HepG2 (cell line): ENCODE results near the gene NAP1L1. TPM values are rescaled to one million over a fixed set of nuclear protein-coding genes. Genes with fewer than 3 reads are reported as not detected.

Experiments
- CBX1 ChIP-seq: IDR thresholded peaks from one replicate; pipeline ENCODE4 v1.6.1; 2016; ENCODE audit warnings: antibody characterized with exemption, low read depth
- EED ChIP-seq: sonication (generic); formaldehyde crosslinking; IDR thresholded peaks from 2 replicates; pipeline ENCODE4 v1.5.0; 2020; ENCODE audit warnings: mild to moderate bottlenecking, missing genetic modification reagents
- MAX ChIP-seq: IDR thresholded peaks from 2 replicates; pipeline ENCODE4 v1.6.1; 2012; ENCODE audit warnings: inconsistent platforms
- REST ChIP-seq, 2 experiments: IDR thresholded peaks; 2 replicates each; pipeline ENCODE4 v1.6.1; 2011 to 2012; ENCODE audit warnings: low read length in 2 of 2, borderline replicate concordance in 1 of 2, low read depth in 1 of 2, mild to moderate bottlenecking in 1 of 2, moderate library complexity in 1 of 2
- SYNCRIP ChIP-seq: fragments of 200-400 bp; formaldehyde crosslinking; IDR thresholded peaks from 2 replicates; pipeline ENCODE4 v1.6.1; 2018; ENCODE audit warnings: mild to moderate bottlenecking, low read depth, low read length; ENCODE audit not compliant: insufficient read depth
- TEAD2 ChIP-seq: sonication (generic); formaldehyde crosslinking; IDR thresholded peaks from 2 replicates; pipeline ENCODE4 v1.9.0; 2021; ENCODE audit warnings: missing genetic modification reagents
- ZNF512 ChIP-seq: sonication (generic); formaldehyde crosslinking; IDR thresholded peaks from 2 replicates; pipeline ENCODE4 v1.4.0; 2020; ENCODE audit warnings: mild to moderate bottlenecking, missing genetic modification reagents
- ZSCAN25 ChIP-seq: sonication (generic); formaldehyde crosslinking; IDR thresholded peaks from 2 replicates; pipeline ENCODE4 v1.8.0; 2022; ENCODE audit warnings: mild to moderate bottlenecking, missing genetic modification reagents
- polyA plus RNA-seq, 8 experiments: library from polyadenylated mRNA; depleted of rRNA in 3 of 8; stranded (reverse) in 7 of 8; unstranded in 1 of 8; fragments of >200 nt; fragmentation: Illumina TruSeq in 4 of 8; extraction: Trizol in 4 of 8; gene quantifications; 2 replicates each; pipeline versions ENCODE4 v1.2.1 to v1.2.3, GENCODE V29; 2011 to 2016; ENCODE audit warnings: low read depth in 4 of 8, missing spikeins in 1 of 8, mixed read lengths in 1 of 8; ENCODE audit not compliant: insufficient read depth in 1 of 8
- total RNA-seq, 5 experiments: library from RNA; depleted of rRNA; stranded (reverse); fragments of >200 nt; fragmentation: Illumina TruSeq; extraction: Trizol; gene quantifications; 2 replicates each; pipeline ENCODE4 v1.2.3, GENCODE V29; 2016; ENCODE audit warnings: low read depth in 1 of 5
- TF ChIP-seq, protein P1 (sequence below): sonication (generic); formaldehyde crosslinking; IDR thresholded peaks from 2 replicates; pipeline ENCODE4 v1.4.0; 2020; ENCODE audit warnings: missing genetic modification reagents, borderline replicate concordance
- TF ChIP-seq, protein P2 (sequence below): IDR thresholded peaks from 2 replicates; pipeline ENCODE4 v1.6.1; 2016

NAP1L1 gene
- total and polyA plus RNA-seq, 2 of the 13 experiments (the other 11 are each of a cell fraction or from before 2014, with no cell fraction given) = 207 to 309 TPM

DNA sequence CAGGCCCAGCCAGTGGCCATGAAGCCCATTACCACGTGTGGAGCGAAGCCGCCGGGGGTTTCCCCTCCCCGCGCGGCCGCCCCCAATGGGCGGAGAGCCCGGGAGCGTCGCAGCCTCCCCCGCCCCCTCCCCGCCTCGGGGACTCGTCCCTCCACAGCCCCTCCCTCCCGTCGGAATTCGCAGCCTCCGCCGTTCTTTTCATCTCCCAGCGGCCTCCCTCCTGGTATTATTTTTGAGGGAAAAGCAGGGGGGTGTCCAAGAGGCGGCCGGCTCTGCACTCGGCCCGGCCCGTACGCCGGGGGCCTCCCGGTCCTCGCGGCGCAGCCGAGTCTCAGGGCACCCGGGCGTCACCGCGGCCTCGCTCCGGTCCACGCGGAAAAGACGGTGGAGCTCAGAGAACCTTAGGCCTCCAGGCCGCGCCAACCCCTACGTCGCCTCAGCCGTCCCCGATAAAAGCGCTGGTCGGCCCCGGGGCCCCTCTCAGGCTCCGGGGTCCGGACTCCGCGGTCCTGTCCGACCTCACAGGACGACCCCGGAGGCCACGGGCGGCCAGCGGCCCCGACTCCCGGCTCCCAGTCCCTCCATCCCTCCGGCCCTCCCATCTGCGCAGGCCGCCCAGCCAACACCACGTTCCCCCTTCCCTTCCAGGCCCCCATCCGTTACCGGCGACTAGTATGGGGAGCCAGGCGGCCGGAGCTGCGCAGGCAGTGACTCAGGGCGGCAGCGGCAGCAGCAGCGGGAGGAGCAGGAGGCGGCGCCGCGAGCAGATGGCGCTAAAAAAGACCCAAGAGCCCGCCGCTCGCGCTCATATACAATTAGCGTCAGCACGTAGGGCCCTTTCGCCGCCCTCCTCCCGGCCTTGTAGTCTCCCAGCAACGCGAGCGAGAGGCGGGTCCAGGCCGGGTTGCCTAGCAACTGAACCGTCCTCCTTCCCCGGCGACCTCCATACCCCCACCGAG, at the start of gene NAP1L1 (continued):
- TF ChIP-seq REST (IDR thresholded peaks at IDR 0.05; ENCODE audit: borderline replicate concordance in 1 of 2, low read depth in 1 of 2, low read length in 2 of 2) (peak in 1 of 2 experiments; percentile 48; a peak in 1 of 4 replicates), ZNF512 (no peak), CBX1 (peak; percentile 74), SYNCRIP (no peak), EED (no peak), TEAD2 (0 out of 2 replicates have a peak, but pooled peaks have one; percentile 8), MAX (peak; percentile 92), ZSCAN25 (0 out of 2 replicates have a peak, but pooled peaks have one; percentile 31)
- TF ChIP-seq, protein P1, sequence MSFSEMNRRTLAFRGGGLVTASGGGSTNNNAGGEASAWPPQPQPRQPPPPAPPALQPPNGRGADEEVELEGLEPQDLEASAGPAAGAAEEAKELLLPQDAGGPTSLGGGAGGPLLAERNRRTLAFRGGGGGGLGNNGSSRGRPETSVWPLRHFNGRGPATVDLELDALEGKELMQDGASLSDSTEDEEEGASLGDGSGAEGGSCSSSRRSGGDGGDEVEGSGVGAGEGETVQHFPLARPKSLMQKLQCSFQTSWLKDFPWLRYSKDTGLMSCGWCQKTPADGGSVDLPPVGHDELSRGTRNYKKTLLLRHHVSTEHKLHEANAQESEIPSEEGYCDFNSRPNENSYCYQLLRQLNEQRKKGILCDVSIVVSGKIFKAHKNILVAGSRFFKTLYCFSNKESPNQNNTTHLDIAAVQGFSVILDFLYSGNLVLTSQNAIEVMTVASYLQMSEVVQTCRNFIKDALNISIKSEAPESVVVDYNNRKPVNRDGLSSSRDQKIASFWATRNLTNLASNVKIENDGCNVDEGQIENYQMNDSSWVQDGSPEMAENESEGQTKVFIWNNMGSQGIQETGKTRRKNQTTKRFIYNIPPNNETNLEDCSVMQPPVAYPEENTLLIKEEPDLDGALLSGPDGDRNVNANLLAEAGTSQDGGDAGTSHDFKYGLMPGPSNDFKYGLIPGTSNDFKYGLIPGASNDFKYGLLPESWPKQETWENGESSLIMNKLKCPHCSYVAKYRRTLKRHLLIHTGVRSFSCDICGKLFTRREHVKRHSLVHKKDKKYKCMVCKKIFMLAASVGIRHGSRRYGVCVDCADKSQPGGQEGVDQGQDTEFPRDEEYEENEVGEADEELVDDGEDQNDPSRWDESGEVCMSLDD (CRISPR knock-in tag) = 0 out of 2 replicates have a peak, but pooled peaks have one; percentile 22
- TF ChIP-seq, protein P2, sequence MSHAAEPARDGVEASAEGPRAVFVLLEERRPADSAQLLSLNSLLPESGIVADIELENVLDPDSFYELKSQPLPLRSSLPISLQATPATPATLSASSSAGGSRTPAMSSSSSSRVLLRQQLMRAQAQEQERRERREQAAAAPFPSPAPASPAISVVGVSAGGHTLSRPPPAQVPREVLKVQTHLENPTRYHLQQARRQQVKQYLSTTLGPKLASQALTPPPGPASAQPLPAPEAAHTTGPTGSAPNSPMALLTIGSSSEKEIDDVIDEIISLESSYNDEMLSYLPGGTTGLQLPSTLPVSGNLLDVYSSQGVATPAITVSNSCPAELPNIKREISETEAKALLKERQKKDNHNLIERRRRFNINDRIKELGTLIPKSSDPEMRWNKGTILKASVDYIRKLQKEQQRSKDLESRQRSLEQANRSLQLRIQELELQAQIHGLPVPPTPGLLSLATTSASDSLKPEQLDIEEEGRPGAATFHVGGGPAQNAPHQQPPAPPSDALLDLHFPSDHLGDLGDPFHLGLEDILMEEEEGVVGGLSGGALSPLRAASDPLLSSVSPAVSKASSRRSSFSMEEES (CRISPR knock-in tag) = peak; percentile 13; the same call in 1 of the 2 replicates
